Erythroblast (primary cell): ENCODE results near the gene ANKRD9.
"Not testable (repeated sequence)": the region's sequence is repeated elsewhere in the genome, so short reads cannot be mapped to it uniquely, and the experiment has no call there.

Experiments
- GATA1 ChIP-seq: IDR thresholded peaks from 2 replicates; pipeline ENCODE4 v1.6.1; 2011; ENCODE audit warnings: low read depth, mild to moderate bottlenecking, control low read depth, low read length, moderate library complexity
- POLR2A ChIP-seq: IDR thresholded peaks from 2 replicates; pipeline ENCODE4 v1.6.1; 2011; ENCODE audit warnings: mild to moderate bottlenecking, low read length

DNA sequence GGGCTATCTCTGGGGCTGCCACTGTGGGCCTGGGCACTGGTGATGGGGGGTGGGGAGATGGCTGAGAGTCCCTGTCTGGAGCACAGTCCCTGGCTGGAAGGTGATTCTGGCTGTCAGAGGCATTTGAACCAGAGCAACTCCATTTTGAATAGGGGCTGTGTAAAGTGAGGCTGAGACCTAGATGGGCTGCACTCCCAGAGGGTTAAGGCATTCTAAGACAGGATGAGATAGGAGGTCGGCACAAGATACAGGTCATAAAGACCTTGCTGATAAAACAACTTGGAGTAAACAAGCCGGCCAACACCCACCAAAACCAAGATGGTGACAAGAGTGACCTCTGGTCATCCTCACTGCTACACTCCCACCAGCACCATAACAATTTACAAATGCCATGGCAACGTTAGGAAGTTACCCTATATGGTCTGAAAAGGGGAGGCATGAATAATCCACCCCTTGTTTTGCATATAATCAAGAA is 41.4 kb upstream of the ANKRD9 start:
- TF ChIP-seq POLR2A, GATA1: not testable (repeated sequence)
